ENCODE results near the gene LAYN. TPM values are rescaled to one million over a fixed set of nuclear protein-coding genes. Genes with fewer than 3 reads are reported as not detected.

The LAYN gene
- total and polyA plus RNA-seq, 8 donors: 9.6 to 19.8 (median 15.9) TPM

DNA sequence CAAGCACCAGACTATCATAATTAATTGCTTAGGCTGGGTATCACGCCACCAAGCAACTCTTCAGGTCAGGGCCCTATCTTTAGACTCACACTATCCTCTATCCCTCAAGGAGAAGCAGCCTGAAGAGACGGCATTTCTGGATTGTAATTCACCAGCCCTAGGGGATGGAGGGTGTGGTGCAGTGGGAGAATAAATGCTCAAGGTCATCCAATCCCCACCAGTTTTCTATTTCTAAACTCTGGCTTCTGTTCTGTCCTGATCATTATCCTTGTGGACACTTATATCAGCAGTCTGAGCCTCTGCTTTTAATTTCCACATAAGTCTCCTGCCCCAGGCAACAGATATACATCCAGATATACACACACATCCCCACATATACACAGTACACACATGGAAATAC is 48.6 kb downstream of the LAYN start:
- no peak for DNase-seq
- no peak overlapping the region for H3K4me3 ChIP-seq
- no peaks in the 10 kb centered on the region for H3K4me1 ChIP-seq
- intact Hi-C loops (cut with DNase I): loop anchor here in 1 of 2 donors (10.0 kb wide), 1 partner anchor 256 kb away; no protein-coding TSS in a partner anchor
- no peak for ATAC-seq
- TF ChIP-seq CTCF (IDR thresholded peaks at IDR 0.05): no peak
- no peaks in the 10 kb centered on the region for H3K9me3 ChIP-seq
- H3K27ac ChIP-seq: no peak overlapping the region
- H3K36me3 ChIP-seq: no peaks in the 10 kb centered on the region
- no peaks in the 10 kb centered on the region for H3K27me3 ChIP-seq

GRCh38 chr11:111589886-111590499 is 49.5 kb downstream of the LAYN start:
- Histone ChIP-seq H3K4me3 (no peak overlapping the region), H3K4me1 (no peaks in the 10 kb centered on the region), H3K9me3 (no peaks in the 10 kb centered on the region), H3K27ac (no peak overlapping the region), H3K27me3 (no peaks in the 10 kb centered on the region), H3K36me3 (no peaks in the 10 kb centered on the region)
- DNase-seq (no peak), ATAC-seq (no peak)
- no peak for TF ChIP-seq CTCF (IDR thresholded peaks at IDR 0.05)
- intact Hi-C loops (cut with DNase I): loop anchor here in 1 of 2 donors (10.0 kb wide), 1 partner anchor 255 kb away; no protein-coding TSS in a partner anchor

DNA sequence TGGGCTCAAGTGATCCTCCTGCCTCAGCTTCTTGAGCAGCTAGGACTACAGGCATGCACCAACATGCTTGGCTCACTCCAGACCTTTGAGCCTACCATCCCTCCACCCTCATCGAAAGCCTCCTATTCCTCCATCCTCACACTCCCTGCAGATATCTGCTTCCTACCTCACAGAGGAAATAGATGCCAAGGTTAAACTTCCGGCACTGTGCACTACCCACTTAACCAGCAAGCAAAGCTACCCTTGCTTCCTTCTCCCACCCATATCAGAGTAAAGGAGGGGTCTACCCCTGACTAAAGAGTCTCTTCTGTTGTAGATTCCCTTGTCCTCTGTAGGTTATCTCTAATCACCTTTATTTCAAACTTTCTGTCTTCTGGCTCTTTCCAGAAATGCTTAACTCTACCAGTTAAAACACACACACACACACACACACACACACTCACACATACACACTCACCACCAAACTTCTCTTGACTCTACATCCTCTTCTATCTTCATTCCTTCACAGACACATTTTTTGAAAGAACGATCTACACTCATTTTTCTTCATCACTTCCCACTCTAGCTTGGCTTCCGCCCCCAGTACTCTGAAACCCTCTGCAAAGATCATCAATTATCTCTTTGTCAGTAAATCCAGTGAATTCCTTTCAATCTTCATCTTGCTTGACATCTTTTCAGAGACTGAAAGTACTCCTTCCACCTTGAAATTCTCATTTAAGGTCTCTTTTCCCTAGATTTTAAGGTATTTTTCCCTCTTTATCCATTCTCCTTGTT is 50.9 kb downstream of the LAYN start:
- H3K27me3 ChIP-seq: no peaks in the 10 kb centered on the region
- no peaks in the 10 kb centered on the region for H3K9me3 ChIP-seq
- TF ChIP-seq CTCF (IDR thresholded peaks at IDR 0.05): no peak
- H3K4me1 ChIP-seq: no peaks in the 10 kb centered on the region
- intact Hi-C loops (cut with DNase I): no loop called here
- no peak overlapping the region for H3K4me3 ChIP-seq
- ATAC-seq: no peak
- DNase-seq: no peak
- H3K27ac ChIP-seq: no peak overlapping the region
- no peaks in the 10 kb centered on the region for H3K36me3 ChIP-seq

- Histone ChIP-seq H3K4me3 (no peak overlapping the region), H3K27ac (no peak overlapping the region), H3K36me3 (no peaks in the 10 kb centered on the region), H3K27me3 (no peaks in the 10 kb centered on the region), H3K4me1 (peaks cover 0 to 1% of the 10 kb centered on the region in 2 donors), H3K9me3 (no peaks in the 10 kb centered on the region)
- TF ChIP-seq CTCF (IDR thresholded peaks at IDR 0.05): no peak
- intact Hi-C loops (cut with DNase I): no loop called here
- DNase-seq: no peak
- no peak for ATAC-seq
Measured at GRCh38 chr11:111592491-111592890, 52.0 kb downstream of the LAYN start.

- intact Hi-C loops (cut with DNase I): no loop called here
Measured at GRCh38 chr11:111596319-111596718, 55.8 kb downstream of the LAYN start.

More at GRCh38 chr11:111596319-111596718, 55.8 kb downstream of the LAYN start:
- DNase-seq (no peak), ATAC-seq (no peak)
- Histone ChIP-seq H3K36me3 (no peaks in the 10 kb centered on the region), H3K4me1 (peaks cover 0 to 6% of the 10 kb centered on the region in 2 donors), H3K9me3 (no peaks in the 10 kb centered on the region), H3K27me3 (no peaks in the 10 kb centered on the region), H3K4me3 (no peak overlapping the region), H3K27ac (no peak overlapping the region)
- no peak for TF ChIP-seq CTCF (IDR thresholded peaks at IDR 0.05)
